Measurements from ENCODE around the gene ZNF667.

The ZNF667 gene

GRCh38 chr19:56477429-56478338, 539 bp upstream of the ZNF667 start:
- CTCF ChIA-PET: interaction anchor here (1.1 kb wide), 1 partner anchor 159 kb away, joined by 3 read pairs; no protein-coding TSS in a partner anchor
- peak overlapping the region; percentile 44 for H3K4me3 ChIP-seq (ENCODE audit: low read depth, low read length)
- H3K36me3 ChIP-seq (ENCODE audit: control insufficient read depth in 2 of 2, insufficient read depth in 1 of 2, low read length in 2 of 2): no peaks in the 10 kb centered on the region
- POLR2A ChIA-PET: no interaction called here
- no peak overlapping the region; the same call in 1 of the 2 replicates for H3K27ac ChIP-seq (ENCODE audit: extremely low read depth, low read depth, low read length)
- H3K9me3 ChIP-seq (ENCODE audit: control insufficient read depth, insufficient read depth, low read depth, low read length): no peaks in the 10 kb centered on the region; the same call in 1 of the 2 replicates
- H3K4me1 ChIP-seq (ENCODE audit: control insufficient read depth, insufficient read depth, low read length): no peaks in the 10 kb centered on the region; the same call in 1 of the 2 replicates
- TF ChIP-seq ZNF610 (tag by site-specific recombination; IDR thresholded peaks at IDR 0.05; ENCODE audit: borderline replicate concordance) (no peak), ZNF692 (tag by site-specific recombination; IDR thresholded peaks at IDR 0.05) (no peak), ZNF76 (tag by site-specific recombination; IDR thresholded peaks at IDR 0.05; ENCODE audit: borderline replicate concordance, low read depth) (peak; percentile 99), ZNF280C (tag by site-specific recombination; IDR thresholded peaks at IDR 0.05) (no peak), ZNF501 (tag by site-specific recombination; IDR thresholded peaks at IDR 0.05) (0 out of 2 replicates have a peak, but pooled peaks have one; percentile 64), PATZ1 (tag by site-specific recombination; IDR thresholded peaks at IDR 0.05) (peak; percentile 62), ZNF335 (tag by site-specific recombination; conservative IDR thresholded peaks at IDR 0.05) (peak; percentile 95), REST (tag by site-specific recombination; IDR thresholded peaks at IDR 0.05) (0 out of 2 replicates have a peak, but pooled peaks have one; percentile 15), ZNF175 (tag by site-specific recombination; IDR thresholded peaks at IDR 0.05) (no peak), ZNF571 (tag by site-specific recombination; IDR thresholded peaks at IDR 0.05) (no peak), OVOL3 (tag by site-specific recombination; IDR thresholded peaks at IDR 0.05) (no peak), ZNF23 (tag by site-specific recombination; IDR thresholded peaks at IDR 0.05; ENCODE audit: borderline replicate concordance) (no peak), KLF16 (tag by site-specific recombination; IDR thresholded peaks at IDR 0.05) (peak; percentile 23; the same call in 1 of the 2 replicates), YY1 (tag by site-specific recombination; IDR thresholded peaks at IDR 0.05) (peak; percentile 53; the same call in 1 of the 2 replicates)
- TF ChIP-seq, protein P1, sequence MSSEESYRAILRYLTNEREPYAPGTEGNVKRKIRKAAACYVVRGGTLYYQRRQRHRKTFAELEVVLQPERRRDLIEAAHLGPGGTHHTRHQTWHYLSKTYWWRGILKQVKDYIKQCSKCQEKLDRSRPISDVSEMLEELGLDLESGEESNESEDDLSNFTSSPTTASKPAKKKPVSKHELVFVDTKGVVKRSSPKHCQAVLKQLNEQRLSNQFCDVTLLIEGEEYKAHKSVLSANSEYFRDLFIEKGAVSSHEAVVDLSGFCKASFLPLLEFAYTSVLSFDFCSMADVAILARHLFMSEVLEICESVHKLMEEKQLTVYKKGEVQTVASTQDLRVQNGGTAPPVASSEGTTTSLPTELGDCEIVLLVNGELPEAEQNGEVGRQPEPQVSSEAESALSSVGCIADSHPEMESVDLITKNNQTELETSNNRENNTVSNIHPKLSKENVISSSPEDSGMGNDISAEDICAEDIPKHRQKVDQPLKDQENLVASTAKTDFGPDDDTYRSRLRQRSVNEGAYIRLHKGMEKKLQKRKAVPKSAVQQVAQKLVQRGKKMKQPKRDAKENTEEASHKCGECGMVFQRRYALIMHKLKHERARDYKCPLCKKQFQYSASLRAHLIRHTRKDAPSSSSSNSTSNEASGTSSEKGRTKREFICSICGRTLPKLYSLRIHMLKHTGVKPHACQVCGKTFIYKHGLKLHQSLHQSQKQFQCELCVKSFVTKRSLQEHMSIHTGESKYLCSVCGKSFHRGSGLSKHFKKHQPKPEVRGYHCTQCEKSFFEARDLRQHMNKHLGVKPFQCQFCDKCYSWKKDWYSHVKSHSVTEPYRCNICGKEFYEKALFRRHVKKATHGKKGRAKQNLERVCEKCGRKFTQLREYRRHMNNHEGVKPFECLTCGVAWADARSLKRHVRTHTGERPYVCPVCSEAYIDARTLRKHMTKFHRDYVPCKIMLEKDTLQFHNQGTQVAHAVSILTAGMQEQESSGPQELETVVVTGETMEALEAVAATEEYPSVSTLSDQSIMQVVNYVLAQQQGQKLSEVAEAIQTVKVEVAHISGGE (tag by site-specific recombination; conservative IDR thresholded peaks at IDR 0.05; ENCODE audit: low read depth): peak; percentile 48
- TF ChIP-seq, protein P2, sequence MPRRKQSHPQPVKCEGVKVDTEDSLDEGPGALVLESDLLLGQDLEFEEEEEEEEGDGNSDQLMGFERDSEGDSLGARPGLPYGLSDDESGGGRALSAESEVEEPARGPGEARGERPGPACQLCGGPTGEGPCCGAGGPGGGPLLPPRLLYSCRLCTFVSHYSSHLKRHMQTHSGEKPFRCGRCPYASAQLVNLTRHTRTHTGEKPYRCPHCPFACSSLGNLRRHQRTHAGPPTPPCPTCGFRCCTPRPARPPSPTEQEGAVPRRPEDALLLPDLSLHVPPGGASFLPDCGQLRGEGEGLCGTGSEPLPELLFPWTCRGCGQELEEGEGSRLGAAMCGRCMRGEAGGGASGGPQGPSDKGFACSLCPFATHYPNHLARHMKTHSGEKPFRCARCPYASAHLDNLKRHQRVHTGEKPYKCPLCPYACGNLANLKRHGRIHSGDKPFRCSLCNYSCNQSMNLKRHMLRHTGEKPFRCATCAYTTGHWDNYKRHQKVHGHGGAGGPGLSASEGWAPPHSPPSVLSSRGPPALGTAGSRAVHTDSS (tag by site-specific recombination; IDR thresholded peaks at IDR 0.05): no peak
- TF ChIP-seq, protein P3, sequence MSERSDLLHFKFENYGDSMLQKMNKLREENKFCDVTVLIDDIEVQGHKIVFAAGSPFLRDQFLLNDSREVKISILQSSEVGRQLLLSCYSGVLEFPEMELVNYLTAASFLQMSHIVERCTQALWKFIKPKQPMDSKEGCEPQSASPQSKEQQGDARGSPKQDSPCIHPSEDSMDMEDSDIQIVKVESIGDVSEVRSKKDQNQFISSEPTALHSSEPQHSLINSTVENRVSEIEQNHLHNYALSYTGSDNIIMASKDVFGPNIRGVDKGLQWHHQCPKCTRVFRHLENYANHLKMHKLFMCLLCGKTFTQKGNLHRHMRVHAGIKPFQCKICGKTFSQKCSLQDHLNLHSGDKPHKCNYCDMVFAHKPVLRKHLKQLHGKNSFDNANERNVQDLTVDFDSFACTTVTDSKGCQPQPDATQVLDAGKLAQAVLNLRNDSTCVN (tag by site-specific recombination; optimal IDR thresholded peaks at IDR 0.05): peak; percentile 84

Measured in HEK293 (cell line).